Fibroblast of lung (primary cell): ENCODE data around the gene UBE2V1.
"Not testable (repeated sequence)": the region's sequence is repeated elsewhere in the genome, so short reads cannot be mapped to it uniquely, and the experiment has no call there.

Experiments
- CTCF ChIP-seq, 2 donors: IDR thresholded peaks in 1 of 2; conservative IDR thresholded peaks in 1 of 2; 1 replicate in 1 of 2; 2 replicates in 1 of 2; pipeline ENCODE4 v1.5.1; 2011 to 2012; ENCODE audit warnings: low read length in 2 of 2, control low read depth in 1 of 2, inconsistent platforms in 1 of 2, low read depth in 1 of 2, mild to moderate bottlenecking in 1 of 2
- EZH2 ChIP-seq: IDR thresholded peaks from 2 replicates; pipeline ENCODE4 v1.5.1; 2012; ENCODE audit warnings: low read length, control low read depth, mild to moderate bottlenecking; ENCODE audit errors: missing control alignments

GRCh38 chr20:50102551-50102950 is 10.4 kb downstream of the UBE2V1 start:
- not testable (repeated sequence) for TF ChIP-seq CTCF (conservative IDR thresholded peaks at IDR 0.05 in 1 of 2, IDR thresholded peaks at IDR 0.05 in 1 of 2; ENCODE audit: low read depth in 1 of 2, low read length in 2 of 2); EZH2
